ENCODE measurements around the gene C1orf21. TPM values are rescaled to one million over a fixed set of nuclear protein-coding genes. Genes with fewer than 3 reads are reported as not detected.
"Not testable (repeated sequence)": the region's sequence is repeated elsewhere in the genome, so short reads cannot be mapped to it uniquely, and the experiment has no call there.

The C1orf21 gene
- total and polyA plus RNA-seq, 2 donors (not counting 3 experiments of a cell fraction or from before 2014, with no cell fraction given) = 0.79 to 8.5 TPM

DNA sequence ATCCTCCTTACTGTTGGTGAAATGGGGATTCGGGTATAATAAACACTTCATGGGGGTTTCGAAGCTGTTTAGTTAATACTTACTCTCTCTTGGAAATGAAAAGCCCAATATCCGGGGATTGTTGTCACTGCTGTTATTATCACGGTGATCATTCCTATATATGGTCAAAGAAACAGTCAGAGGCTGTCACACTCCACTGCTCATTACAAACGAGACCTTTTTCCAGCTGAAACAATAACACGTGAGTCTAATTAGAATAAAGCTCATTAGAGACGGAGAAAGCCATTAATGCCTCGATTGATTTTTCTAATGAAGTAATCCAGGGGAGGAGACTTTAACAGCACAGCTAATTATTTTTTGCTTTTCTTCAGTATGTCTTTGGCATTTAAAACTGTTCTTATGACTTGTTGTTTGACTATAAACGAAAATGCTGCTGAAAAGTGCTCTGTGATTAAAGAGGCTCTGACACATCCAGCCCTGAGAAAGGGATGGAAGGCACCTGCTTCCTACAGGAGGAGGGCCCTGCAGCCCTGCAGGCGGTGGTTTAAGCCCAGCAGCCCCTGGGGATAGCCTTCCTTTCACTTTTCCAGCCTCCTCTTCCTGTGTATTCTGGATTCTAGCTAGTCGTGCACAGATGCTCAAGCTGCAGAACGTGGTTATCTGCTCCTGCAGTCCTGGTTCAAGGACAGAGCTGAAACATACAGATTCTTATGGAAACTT, 224.2 kb downstream of the C1orf21 start:
- FAIRE-seq = no peak
- dilution Hi-C loops (cut with MboI; ENCODE audit: extremely low pct_ligation_motif_present, low sequenced_read_pairs) = no loop called here

DNA sequence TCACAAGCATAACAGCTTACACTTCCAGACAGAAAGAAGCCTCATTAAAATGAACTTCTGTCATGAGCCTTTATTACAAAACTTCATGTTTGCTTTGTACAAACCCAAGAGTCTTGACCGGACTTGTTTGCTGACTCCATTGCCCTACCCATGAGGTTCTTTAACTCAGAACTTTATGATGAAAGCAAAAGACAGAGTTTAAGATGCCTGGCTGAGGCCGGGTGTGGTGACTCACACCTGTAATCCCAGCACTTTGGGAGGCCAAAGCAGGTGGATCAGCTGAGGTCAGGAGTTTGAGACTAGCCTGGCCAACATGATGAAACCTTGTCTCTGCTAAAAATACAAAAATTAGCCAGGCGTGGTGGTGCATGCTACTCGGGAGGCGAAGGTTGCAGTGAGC, 225.4 kb downstream of the C1orf21 start:
- H3K4me1 ChIP-seq (ENCODE audit: control insufficient read depth, extremely low read depth, insufficient read depth, low read length); intact Hi-C loops (cut with micrococcal nuclease); H3K4me3 ChIP-seq (replicated peaks in 1 of 3; ENCODE audit: insufficient read depth in 1 of 3, low read depth in 1 of 3, low read length in 3 of 3); H3K27ac ChIP-seq (ENCODE audit: insufficient read depth, low read depth, low read length); H3K27me3 ChIP-seq (ENCODE audit: control insufficient read depth in 2 of 2, insufficient read depth in 2 of 2, low read length in 2 of 2); H3K9ac ChIP-seq (replicated peaks; ENCODE audit: extremely low read depth, insufficient read depth, low read length); dilution Hi-C loops (cut with MboI; ENCODE audit: extremely low pct_ligation_motif_present, low sequenced_read_pairs); POLR2A ChIA-PET; H4K20me1 ChIP-seq (replicated peaks; ENCODE audit: control insufficient read depth, extremely low read depth, insufficient read depth, low read length); DNase-seq (ENCODE audit: low read depth, low spot score); H3K9me1 ChIP-seq (replicated peaks; ENCODE audit: control insufficient read depth, extremely low read depth, insufficient read depth, low read length); FAIRE-seq; H3K4me2 ChIP-seq (ENCODE audit: insufficient read depth, low read length); H3K36me3 ChIP-seq (ENCODE audit: control insufficient read depth in 2 of 2, extremely low read depth in 1 of 2, insufficient read depth in 2 of 2, low read length in 2 of 2); CTCF ChIA-PET; BruUV-seq (replicated peaks); H3K9me3 ChIP-seq (replicated peaks; ENCODE audit: control insufficient read depth, insufficient read depth, low read length); H3K79me2 ChIP-seq (ENCODE audit: control insufficient read depth, insufficient read depth, low read length); H2AFZ ChIP-seq (ENCODE audit: low read depth, low read length): not testable (repeated sequence)

More for the DNA sequence above, 224.2 kb downstream of the C1orf21 start:
- Histone ChIP-seq H4K20me1 (replicated peaks; ENCODE audit: control insufficient read depth, extremely low read depth, insufficient read depth, low read length) (no peaks in the 10 kb centered on the region), H2AFZ (ENCODE audit: low read depth, low read length) (no peak overlapping the region), H3K9me3 (replicated peaks; ENCODE audit: control insufficient read depth, insufficient read depth, low read length) (no peaks in the 10 kb centered on the region), H3K9ac (replicated peaks; ENCODE audit: extremely low read depth, insufficient read depth, low read length) (no peak overlapping the region), H3K4me3 (replicated peaks in 1 of 3; ENCODE audit: insufficient read depth in 1 of 3, low read depth in 1 of 3, low read length in 3 of 3) (no peak overlapping the region), H3K27me3 (ENCODE audit: control insufficient read depth in 2 of 2, insufficient read depth in 2 of 2, low read length in 2 of 2) (no peaks in the 10 kb centered on the region), H3K36me3 (ENCODE audit: control insufficient read depth in 2 of 2, extremely low read depth in 1 of 2, insufficient read depth in 2 of 2, low read length in 2 of 2) (no peaks in the 10 kb centered on the region), H3K9me1 (replicated peaks; ENCODE audit: control insufficient read depth, extremely low read depth, insufficient read depth, low read length) (no peaks in the 10 kb centered on the region), H3K79me2 (ENCODE audit: control insufficient read depth, insufficient read depth, low read length) (no peaks in the 10 kb centered on the region), H3K4me2 (ENCODE audit: insufficient read depth, low read length) (no peak overlapping the region), H3K27ac (ENCODE audit: insufficient read depth, low read depth, low read length) (no peak overlapping the region), H3K4me1 (ENCODE audit: control insufficient read depth, extremely low read depth, insufficient read depth, low read length) (peaks cover 2% of the 10 kb centered on the region)
- POLR2A ChIA-PET = no interaction called here
- no TSS peak for BruUV-seq (replicated peaks)
- DNase-seq (ENCODE audit: low read depth, low spot score) = peak; percentile 14
- TF ChIP-seq EZH2 (IDR thresholded peaks at IDR 0.05; ENCODE audit: borderline replicate concordance, low read depth, low read length, severe bottlenecking) (no peak), POLR2A (IDR thresholded peaks at IDR 0.05; ENCODE audit: low read depth, low read length) (no peak), MYC (IDR thresholded peaks at IDR 0.05; ENCODE audit: low read depth, low read length) (no peak), GATA2 (IDR thresholded peaks at IDR 0.05; ENCODE audit: insufficient read depth, insufficient read length, low read depth, low read length) (no peak), POLR2AphosphoS5 (IDR thresholded peaks at IDR 0.05; ENCODE audit: insufficient read depth, low read depth, low read length) (no peak), JUN (IDR thresholded peaks at IDR 0.05; ENCODE audit: borderline replicate concordance, insufficient read depth, insufficient read length, low read depth) (no peak), FOS (IDR thresholded peaks at IDR 0.05; ENCODE audit: borderline replicate concordance, insufficient read depth, low read length) (no peak)
- TF ChIP-seq, protein P1, sequence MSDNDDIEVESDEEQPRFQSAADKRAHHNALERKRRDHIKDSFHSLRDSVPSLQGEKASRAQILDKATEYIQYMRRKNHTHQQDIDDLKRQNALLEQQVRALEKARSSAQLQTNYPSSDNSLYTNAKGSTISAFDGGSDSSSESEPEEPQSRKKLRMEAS (IDR thresholded peaks at IDR 0.05; ENCODE audit: insufficient read depth, insufficient read length) = no peak
- TF ChIP-seq, protein P2, sequence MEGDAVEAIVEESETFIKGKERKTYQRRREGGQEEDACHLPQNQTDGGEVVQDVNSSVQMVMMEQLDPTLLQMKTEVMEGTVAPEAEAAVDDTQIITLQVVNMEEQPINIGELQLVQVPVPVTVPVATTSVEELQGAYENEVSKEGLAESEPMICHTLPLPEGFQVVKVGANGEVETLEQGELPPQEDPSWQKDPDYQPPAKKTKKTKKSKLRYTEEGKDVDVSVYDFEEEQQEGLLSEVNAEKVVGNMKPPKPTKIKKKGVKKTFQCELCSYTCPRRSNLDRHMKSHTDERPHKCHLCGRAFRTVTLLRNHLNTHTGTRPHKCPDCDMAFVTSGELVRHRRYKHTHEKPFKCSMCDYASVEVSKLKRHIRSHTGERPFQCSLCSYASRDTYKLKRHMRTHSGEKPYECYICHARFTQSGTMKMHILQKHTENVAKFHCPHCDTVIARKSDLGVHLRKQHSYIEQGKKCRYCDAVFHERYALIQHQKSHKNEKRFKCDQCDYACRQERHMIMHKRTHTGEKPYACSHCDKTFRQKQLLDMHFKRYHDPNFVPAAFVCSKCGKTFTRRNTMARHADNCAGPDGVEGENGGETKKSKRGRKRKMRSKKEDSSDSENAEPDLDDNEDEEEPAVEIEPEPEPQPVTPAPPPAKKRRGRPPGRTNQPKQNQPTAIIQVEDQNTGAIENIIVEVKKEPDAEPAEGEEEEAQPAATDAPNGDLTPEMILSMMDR (IDR thresholded peaks at IDR 0.05; ENCODE audit: extremely low read depth in 1 of 2, insufficient read depth in 1 of 2, low read depth in 1 of 2, low read length in 2 of 2) = no peak
- intact Hi-C loops (cut with micrococcal nuclease) = no loop called here
- CTCF ChIA-PET = interaction anchor here (0.5 to 1.2 kb wide), 2 partner anchors 53 to 414 kb away, joined by 4 to 5 read pairs; no protein-coding TSS in a partner anchor
